ENCODE measurements around the gene GALNT10. TPM values are rescaled to one million over a fixed set of nuclear protein-coding genes. Genes with fewer than 3 reads are reported as not detected.
A peak's percentile ranks its signal among the peaks of the same experiment; 100 is the strongest.

Gene GALNT10
- total RNA-seq, 1 donor from 2014 or later = 24.2 TPM

GRCh38 chr5:154267516-154267915 lies 77.0 kb downstream of the GALNT10 start:
- DNase-seq = no peak

- DNase-seq = no peak
These were observed 77.5 kb downstream of the GALNT10 start for GRCh38 chr5:154268073-154268472.

GRCh38 chr5:154269414-154269813 lies 78.9 kb downstream of the GALNT10 start:
- no peak for DNase-seq

- no peak for DNase-seq
These were observed 80.9 kb downstream of the GALNT10 start for GRCh38 chr5:154271466-154271865.

GRCh38 chr5:154271936-154272514 lies 81.5 kb downstream of the GALNT10 start:
- DNase-seq = no peak

DNA sequence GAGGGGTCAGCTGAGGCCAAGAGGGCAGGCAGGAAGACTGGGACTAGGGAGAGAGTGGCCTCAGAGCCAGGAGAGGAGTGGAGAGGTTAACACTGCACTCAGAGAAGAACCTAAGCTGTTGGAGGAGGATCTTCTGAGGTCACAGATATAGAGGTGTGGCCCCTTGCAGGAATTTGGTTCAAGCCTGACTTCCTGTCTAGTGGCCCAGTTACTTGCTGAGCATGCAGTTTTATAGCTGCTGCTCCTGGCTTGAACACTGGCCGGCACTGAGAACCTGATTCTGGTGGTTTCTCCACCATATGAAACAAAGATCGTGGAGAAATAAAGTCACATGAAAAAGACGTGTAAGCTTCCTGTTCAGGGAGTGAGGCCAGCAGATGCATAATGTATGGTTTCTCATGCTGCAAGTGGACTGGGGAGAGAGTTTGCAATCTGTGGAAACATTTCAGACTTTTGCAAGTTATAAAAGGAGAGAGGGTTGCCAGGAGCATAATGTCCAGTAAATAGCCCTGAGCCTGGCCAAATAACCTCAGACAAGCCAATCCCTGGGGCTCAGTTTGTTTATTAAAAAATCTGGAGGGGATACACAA lies 82.6 kb downstream of the GALNT10 start:
- DNase-seq = peak; percentile 50

GRCh38 chr5:154273963-154274827 lies 83.7 kb downstream of the GALNT10 start:
- DNase-seq = no peak

GRCh38 chr5:154274828-154275185 lies 84.3 kb downstream of the GALNT10 start:
- no peak for DNase-seq

DNA sequence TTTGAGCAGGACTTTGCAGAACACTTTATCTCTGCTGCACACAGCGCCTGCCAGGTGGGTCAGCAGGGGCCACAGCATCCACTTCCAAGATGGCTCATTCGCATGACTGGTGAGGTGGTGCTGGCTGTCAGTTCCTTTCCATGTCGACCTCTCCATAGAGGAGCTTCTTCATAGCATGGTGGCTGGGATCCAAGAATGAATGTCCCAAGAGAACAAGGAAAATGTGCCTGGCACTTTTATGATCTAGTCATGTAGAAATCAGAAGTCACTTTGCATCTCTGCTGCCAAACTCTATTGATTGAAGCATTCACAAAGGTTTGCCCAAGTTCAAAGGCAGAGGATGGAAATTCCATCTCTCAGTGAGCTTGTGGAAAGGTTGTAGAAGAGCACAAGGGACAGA lies 85.0 kb downstream of the GALNT10 start:
- no peak for DNase-seq

DNA sequence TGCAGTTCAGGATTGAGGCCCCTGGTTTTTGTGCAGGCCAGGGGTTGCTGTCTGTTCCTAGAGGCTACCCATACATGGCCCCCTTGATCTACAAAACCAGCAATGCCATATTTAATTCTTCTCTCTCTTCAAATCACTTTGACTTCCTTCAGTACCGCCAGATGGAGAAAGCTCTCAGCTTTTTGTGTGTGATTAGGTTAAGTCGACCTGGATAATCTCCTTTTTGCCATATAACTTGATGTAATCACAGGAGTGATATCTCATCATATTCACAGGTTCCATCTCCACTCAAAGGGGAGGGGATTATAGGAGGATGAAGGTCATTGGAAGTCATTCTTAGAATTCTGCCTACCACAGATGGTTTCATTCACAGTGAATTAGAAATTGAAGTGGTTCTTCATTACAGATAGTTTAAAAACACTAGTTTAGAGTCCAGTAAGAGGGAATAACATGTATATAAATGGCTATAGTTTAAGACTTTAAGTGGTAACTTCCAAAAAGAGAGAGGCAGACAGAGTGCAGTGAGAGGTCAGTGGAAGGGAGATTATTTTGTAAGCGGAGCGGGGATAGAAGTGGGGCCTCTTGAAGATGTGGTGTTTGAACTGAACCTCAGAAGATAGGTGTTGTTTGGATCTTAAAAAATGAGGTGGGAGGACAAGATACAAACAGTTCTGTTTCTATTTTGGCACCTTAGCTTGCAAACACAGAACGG lies 85.9 kb downstream of the GALNT10 start:
- DNase-seq = no peak

DNA sequence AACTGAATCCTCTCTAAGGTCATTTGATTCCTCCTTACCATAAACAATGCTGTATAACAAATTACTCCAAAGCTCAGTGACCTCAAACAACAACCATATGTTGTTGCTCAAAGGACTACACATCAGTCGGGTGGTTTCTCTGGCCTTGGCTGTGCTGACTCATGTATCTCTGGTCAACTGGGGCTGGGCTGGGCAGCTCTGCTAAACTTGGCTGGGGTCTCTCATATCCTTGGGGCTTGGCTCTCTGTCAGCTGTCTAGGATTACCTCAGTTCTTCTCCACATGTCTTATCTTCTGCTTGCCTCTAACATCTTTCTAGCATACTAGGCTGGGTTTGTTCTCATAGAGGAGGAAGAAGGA lies 86.4 kb downstream of the GALNT10 start:
- DNase-seq = peak; percentile 72

GRCh38 chr5:154277499-154277898 lies 87.0 kb downstream of the GALNT10 start:
- no peak for DNase-seq

DNA sequence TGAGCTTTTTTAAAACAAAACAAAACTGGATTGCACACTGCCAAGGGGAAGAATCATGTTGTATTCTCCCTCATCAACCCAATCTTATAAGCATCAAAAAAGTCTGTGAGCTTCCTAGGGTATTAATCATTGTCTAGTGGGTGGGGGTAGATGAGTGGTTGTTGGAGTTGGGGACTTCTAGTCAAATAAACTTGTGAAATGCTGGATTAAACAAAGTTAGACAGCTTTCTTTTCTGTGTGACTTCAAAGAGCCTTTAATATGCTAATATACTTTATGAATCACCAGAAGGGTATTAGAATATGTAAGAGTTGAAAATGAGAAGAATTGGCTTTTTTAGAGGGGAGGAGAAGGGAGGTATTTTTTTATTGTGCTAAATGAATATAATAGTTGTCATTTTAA lies 87.7 kb downstream of the GALNT10 start:
- no peak for DNase-seq

DNA sequence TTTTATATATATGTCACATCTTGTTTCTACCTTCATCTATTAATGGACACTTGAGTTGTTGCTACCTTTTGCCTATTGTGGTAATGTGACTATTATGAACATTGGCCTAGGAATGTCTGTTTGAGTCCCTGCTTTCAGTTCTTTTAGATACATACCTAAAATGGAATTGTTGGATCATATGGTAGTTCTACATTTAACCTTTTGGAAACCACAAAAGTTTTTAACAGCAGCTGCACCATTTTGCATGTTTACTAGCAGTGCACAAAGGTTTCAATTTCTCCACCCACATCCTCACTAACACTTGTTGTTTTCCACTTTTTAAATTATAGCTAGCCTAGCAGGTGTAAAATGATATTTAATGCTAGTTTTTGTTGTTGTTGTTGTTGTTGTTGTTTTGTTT lies 88.4 kb downstream of the GALNT10 start:
- DNase-seq = no peak

DNA sequence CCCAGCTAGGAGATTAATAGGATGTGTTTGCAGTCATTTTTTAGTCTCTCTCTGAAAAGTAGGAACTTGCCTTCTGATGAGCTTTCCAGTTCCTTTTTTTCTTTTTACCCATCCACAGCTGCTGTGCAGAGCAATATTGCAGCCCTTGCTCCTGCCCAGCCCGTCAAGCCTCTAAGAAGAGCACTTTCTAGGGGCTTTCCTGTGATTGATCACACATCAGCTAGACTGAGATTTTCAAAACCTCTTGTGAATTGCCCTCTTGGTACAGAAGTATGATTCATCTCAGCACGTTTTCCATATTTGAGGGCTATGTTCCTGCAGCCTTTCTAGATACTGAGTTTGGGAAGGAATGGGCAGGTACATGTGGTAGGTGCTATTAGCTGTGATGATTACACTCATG lies 93.9 kb downstream of the GALNT10 start:
- DNase-seq = no peak

- no peak for DNase-seq
These were observed 95.3 kb downstream of the GALNT10 start for GRCh38 chr5:154285661-154286408.

DNA sequence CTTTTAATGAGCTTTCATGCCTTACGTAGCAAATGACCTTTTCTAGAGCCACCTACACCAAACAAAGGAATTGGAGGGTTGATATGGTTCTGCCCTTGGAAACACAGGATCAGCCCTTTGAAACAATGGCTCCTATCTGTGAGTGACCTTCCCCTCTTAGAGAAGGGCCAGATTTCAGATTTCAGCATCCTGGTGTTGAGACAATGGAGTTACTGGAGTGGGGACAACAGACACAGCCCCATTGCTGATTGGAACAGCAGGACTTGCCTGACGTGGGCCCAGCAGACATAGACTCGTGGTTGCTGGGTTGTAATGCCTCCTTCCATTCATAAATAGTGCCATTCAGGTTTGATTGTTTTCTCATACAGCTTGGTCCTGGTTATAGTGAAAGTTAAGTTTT lies 96.0 kb downstream of the GALNT10 start:
- no peak for DNase-seq

- no peak for DNase-seq
These were observed 96.6 kb downstream of the GALNT10 start for GRCh38 chr5:154287136-154287535.

DNA sequence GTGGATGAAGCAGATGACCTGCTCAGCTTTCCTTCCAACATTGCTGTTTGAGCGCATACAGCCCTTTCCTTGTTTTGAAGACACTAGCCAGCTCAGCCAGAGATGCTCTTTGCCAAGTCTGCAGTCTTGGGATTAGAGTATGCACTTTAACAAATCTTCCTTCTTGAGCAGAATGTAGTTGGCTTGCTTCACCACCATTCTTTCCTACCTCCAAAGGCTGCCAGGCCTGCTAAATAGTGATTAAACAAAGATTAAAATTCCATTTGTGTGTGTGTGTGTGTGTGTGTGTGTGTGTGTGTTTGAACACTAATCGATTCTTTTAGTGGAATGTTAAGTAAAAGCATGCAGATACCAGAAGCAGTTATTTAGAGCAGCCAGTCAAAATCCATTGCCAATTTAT lies 97.6 kb downstream of the GALNT10 start:
- DNase-seq = peak; percentile 84

DNA sequence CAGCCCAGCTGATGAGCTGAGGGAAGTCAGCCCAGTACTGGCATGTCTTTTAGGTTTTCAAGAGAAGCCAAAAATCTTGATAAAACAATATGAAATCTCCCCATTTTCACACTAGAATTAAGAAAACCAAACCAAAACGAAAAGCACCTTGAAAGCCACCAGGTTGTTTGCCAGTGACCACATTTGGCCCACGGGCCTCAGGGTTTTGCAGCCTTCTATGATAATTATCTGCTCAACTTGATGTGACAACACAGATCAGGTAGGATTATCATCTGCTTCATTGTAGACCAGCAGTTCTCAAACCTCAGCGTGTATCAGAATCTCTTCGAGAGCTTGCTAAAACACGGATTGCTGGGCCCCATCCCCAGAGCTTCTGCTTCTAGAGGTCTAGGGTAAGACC lies 101.4 kb downstream of the GALNT10 start:
- no peak for DNase-seq

DNA sequence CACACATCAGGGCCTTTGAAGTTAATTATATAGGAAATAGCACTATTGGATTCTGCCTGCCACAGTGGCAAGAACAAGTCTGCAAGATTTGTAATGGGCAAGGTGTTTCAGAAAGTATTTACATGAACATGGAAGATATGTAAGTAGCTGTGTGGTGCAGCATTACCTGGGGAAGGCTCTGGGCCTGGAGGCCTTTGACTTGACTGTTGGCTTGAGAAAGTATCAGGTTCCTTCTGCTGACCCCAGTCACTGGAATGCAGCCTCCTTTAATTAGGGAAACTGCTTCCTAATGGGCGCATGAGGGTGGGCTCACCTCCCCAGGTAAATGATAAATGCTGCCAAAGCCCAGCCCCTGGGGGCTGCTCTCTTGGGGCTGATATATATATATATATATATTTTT lies 102.7 kb downstream of the GALNT10 start:
- DNase-seq = no peak

DNA sequence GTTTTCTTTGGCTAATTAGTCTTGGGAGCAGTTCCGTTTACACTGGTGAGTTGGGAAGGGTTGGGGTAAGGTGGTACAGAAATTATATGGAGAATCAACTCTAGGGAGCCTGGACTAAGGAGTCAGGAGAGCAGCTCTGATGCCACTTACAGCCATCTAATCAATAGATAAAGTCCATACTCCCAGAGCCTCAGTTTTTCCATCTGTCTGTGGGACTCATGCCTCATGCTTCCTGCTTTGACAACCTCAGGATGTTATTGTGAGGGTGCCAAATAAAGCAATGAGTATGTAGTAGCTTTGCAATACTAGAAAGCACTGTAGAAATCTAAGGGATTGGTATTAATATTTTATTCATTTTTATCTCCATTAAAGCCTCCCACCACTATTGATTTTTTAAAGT lies 105.0 kb downstream of the GALNT10 start:
- DNase-seq = no peak

Data from tongue (tissue), 2 donors.